C4-2B (cell line): ENCODE data around the gene PTPRJ.

Experiments
- ZFX ChIP-seq: fragments of 450-650 bp; IDR thresholded peaks from 2 replicates; pipeline ENCODE4 v1.6.1; 2017
- TF ChIP-seq, protein P1 (sequence below): fragments of 450-650 bp; conservative IDR thresholded peaks from 2 replicates; pipeline ENCODE4 v1.5.1; 2017; ENCODE audit warnings: mild to moderate bottlenecking

GRCh38 chr11:48096588-48097525 lies 116.5 kb downstream of the PTPRJ start:
- no peak for TF ChIP-seq ZFX
- TF ChIP-seq, protein P1, sequence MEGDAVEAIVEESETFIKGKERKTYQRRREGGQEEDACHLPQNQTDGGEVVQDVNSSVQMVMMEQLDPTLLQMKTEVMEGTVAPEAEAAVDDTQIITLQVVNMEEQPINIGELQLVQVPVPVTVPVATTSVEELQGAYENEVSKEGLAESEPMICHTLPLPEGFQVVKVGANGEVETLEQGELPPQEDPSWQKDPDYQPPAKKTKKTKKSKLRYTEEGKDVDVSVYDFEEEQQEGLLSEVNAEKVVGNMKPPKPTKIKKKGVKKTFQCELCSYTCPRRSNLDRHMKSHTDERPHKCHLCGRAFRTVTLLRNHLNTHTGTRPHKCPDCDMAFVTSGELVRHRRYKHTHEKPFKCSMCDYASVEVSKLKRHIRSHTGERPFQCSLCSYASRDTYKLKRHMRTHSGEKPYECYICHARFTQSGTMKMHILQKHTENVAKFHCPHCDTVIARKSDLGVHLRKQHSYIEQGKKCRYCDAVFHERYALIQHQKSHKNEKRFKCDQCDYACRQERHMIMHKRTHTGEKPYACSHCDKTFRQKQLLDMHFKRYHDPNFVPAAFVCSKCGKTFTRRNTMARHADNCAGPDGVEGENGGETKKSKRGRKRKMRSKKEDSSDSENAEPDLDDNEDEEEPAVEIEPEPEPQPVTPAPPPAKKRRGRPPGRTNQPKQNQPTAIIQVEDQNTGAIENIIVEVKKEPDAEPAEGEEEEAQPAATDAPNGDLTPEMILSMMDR: no peak
